Subcutaneous adipose tissue (tissue), 4 donors: Measurements from ENCODE around the gene ATXN1. TPM values are rescaled to one million over a fixed set of nuclear protein-coding genes. Genes with fewer than 3 reads are reported as not detected.

Experiments used
- CTCF ChIP-seq: fragments of 450-650 bp; IDR thresholded peaks from one replicate; pipeline ENCODE4 v1.5.1; 2016; ENCODE audit warnings: low read depth, mild to moderate bottlenecking, control low read depth, antibody characterized with exemption, moderate library complexity
- total RNA-seq, 4 donors: library from RNA; depleted of rRNA; stranded (reverse); fragments of >200 nt; gene quantifications; one replicate each; pipeline ENCODE4 v1.1.0, GENCODE V29; 2016

The ATXN1 gene
- total RNA-seq, 4 donors from 2014 or later, result 27.1 to 35.6 (median 35.1) TPM

DNA sequence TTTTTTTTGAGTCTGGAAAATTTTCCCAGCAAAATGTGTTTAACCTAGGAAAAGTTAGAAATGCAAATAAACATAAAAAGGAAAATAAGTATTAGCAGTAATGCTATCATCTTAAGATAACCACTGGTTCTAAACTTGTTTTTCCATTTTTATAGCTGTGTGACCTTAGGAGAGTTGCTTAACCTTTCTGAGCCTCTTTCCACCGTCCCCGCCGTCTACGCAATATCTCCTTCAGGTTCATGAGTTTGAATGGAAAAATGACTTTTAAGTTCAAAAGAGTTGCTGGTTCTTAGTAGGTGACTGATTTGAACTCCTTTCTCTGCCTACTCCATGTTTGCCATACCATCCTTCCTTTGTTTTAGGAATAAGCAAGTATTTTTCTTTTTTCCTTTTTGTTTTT, 478.9 kb downstream of the ATXN1 start:
- TF ChIP-seq CTCF, result no peak

GRCh38 chr6:16279243-16279642, 482.0 kb downstream of the ATXN1 start:
- TF ChIP-seq CTCF, result no peak

DNA sequence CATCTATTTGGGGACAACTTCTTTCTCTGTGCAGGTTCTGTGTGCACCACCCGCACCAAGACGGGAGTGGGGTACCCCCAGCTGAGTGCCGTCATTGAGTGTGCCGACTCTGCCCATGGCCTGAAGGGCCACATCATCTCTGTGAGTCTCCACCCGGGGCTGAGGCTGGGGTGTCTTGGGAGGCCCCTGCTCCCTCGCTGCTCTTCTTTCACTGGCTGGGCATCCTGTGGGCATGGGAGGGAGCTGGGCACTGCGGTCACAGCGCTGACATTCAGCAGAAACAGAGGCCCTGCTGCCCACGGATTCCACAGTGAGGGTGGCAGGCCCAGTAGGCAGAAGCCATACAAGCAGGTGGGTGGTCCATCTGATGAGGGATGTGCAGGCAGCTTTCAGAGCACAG, 482.5 kb downstream of the ATXN1 start:
- no peak for TF ChIP-seq CTCF

GRCh38 chr6:16278048-16278724, 483.1 kb downstream of the ATXN1 start:
- TF ChIP-seq CTCF, result no peak

DNA sequence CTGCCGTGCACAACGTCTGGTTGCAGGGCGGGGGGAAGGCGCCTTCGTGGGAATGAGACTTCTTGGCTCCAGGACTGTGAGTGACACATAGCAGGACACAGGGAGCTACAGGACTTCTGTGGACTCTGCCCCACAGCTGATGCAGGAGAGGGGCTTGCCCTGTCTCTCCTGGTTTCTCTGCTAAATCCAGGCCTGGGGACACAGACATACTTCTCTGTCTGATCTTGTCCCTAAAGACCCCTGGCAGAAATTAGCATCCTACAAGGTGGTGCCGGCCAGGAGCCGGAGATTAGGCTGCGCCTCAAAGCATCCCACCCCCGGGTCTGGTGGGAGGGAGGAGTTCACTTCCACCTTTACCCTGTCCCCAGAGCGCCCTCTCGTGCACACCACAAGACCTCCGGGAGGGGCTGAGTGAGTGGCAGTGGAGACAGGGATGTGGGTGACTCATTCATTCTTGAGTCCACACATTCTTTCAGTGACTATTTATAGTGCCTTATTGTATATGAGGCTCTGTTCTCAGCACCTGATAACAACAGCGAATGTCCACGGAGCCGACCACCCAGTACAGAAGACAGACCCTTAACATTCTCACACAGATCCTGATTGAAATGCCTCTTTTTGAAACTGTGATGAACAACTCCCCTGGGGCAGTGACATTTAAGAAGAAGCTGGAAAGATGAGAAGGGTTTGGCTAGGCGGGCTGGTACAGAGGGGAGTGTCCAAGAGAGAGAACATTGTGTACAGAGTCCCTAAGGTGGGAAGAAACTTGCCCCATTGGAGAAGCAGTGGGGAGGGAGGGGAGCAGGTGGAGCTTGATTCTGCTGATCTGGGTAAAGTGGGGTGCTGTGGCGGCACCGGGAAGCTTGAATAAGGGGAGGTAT, 483.9 kb downstream of the ATXN1 start:
- no peak for TF ChIP-seq CTCF

DNA sequence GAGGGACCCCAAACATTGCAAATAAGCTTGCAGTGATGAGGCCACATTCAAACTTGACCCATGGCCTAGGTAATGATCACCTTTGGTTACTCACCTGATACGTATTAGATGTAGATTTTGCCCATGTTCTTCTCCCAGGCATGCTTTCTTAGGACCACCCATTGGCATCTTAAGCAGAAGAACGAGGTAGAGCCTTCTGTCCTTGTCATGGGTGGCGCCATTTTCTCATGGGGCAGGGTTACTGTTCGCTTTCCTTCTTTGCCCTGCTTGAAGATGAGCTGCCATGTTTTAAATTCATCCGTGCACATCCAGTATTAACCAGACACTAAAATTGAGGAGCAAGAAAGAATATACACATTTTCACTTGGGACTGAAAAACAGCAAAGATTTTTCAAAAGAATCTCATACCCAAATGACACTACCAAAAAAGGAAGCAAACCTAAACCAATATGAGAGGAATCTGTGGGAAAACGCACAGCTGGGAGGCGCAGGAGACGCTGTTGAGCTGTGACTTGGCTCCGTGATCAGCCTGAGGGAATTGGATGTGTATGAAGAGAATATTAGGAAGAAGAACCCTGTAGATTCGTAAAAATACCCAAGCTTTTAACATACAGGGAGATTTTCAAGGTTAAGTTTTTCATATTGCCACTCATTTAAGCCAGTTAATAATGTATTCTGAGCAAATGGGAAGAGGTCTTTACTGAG, 486.2 kb downstream of the ATXN1 start:
- no peak for TF ChIP-seq CTCF

DNA sequence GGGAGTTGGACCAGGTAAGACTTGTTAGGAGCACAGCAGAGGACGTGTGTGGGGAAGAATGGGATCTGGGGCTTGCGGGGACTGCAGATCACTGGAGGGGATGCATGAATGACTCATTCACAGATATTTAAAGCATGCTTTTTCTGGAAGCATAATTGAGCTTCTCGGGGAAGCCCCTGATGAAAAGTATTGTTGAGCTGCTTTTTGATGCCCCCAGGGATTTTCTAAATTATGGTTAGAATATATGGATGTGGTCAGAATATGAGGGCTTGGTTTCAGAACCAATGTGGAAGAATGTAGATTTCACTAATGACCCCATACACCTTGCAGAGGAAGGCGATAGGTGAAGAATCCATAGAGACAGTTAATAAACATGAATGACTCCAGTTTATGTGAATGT, 486.8 kb downstream of the ATXN1 start:
- no peak for TF ChIP-seq CTCF
